Breast epithelium (tissue), 3 donors: ENCODE data around the gene TMED4.

Source experiments
- POLR2A ChIP-seq: fragments of 450-650 bp; IDR thresholded peaks from one replicate; pipeline ENCODE4 v1.6.1; 2016; ENCODE audit warnings: antibody characterized with exemption, mild to moderate bottlenecking, moderate library complexity
- TF ChIP-seq, protein P1 (sequence below), 3 donors: fragments of 450-650 bp; IDR thresholded peaks; one replicate each; pipeline ENCODE4 v1.5.1; 2016 to 2017; ENCODE audit warnings: antibody characterized with exemption in 3 of 3, mild to moderate bottlenecking in 3 of 3, moderate library complexity in 3 of 3

GRCh38 chr7:44576228-44576627, 5.8 kb downstream of the TMED4 start:
- no peak for TF ChIP-seq POLR2A
- TF ChIP-seq, protein P1, sequence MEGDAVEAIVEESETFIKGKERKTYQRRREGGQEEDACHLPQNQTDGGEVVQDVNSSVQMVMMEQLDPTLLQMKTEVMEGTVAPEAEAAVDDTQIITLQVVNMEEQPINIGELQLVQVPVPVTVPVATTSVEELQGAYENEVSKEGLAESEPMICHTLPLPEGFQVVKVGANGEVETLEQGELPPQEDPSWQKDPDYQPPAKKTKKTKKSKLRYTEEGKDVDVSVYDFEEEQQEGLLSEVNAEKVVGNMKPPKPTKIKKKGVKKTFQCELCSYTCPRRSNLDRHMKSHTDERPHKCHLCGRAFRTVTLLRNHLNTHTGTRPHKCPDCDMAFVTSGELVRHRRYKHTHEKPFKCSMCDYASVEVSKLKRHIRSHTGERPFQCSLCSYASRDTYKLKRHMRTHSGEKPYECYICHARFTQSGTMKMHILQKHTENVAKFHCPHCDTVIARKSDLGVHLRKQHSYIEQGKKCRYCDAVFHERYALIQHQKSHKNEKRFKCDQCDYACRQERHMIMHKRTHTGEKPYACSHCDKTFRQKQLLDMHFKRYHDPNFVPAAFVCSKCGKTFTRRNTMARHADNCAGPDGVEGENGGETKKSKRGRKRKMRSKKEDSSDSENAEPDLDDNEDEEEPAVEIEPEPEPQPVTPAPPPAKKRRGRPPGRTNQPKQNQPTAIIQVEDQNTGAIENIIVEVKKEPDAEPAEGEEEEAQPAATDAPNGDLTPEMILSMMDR (IDR thresholded peaks at IDR 0.05), result no peak
